OCI-LY7 (cell line): Measurements from ENCODE around the gene KCTD17. TPM values are rescaled to one million over a fixed set of nuclear protein-coding genes. Genes with fewer than 3 reads are reported as not detected.

Source experiments
- BruUV-seq: library from RNA; stranded (reverse); fragments of 400-500 nt; replicated peaks from 2 replicates; lab custom pipeline; 2021; lab: Mats Ljungman, UMichigan
- CTCF ChIA-PET: fragments of 300-600 bp; sonication (Branson Sonifier 250); formaldehyde crosslinking; loops from one replicate; lab custom pipeline; 2022; ENCODE audit warnings: antibody characterized with exemption; ENCODE audit not compliant: unreplicated experiment; lab: Charles Lee
- POLR2A ChIA-PET: fragments of 300-600 bp; sonication (Branson Sonifier 250); formaldehyde crosslinking; loops from one replicate; lab custom pipeline; 2022; ENCODE audit warnings: antibody characterized with exemption; lab: Charles Lee
- DNase-seq: peaks from one replicate; pipeline ENCODE4 v3.0.0-alpha.2; 2015; ENCODE audit warnings: low spot score
- H2AFZ ChIP-seq: fragments of 200-600 bp; sonication (generic), shearing (Covaris generic); 2 replicates; pipeline ENCODE4 v1.6.1; 2014; ENCODE audit warnings: mild to moderate bottlenecking, antibody characterized with exemption, low read length, moderate library complexity
- H3K27ac ChIP-seq: fragments of 200-600 bp; sonication (generic); 2 replicates; pipeline ENCODE4 v1.5.1; 2014; ENCODE audit warnings: mixed run types, low read depth, mild to moderate bottlenecking, moderate library complexity, low read length, inconsistent platforms; ENCODE audit not compliant: poor library complexity, severe bottlenecking
- H3K36me3 ChIP-seq: fragments of 200-600 bp; sonication (generic); 2 replicates; pipeline ENCODE4 v1.6.1; 2014; ENCODE audit warnings: mild to moderate bottlenecking, antibody characterized with exemption, low read length, moderate library complexity, mixed read lengths; ENCODE audit not compliant: insufficient read depth
- H3K4me1 ChIP-seq: fragments of 200-600 bp; sonication (generic); 2 replicates; pipeline ENCODE4 v1.5.1; 2014; ENCODE audit warnings: mild to moderate bottlenecking, low read length; ENCODE audit not compliant: insufficient read depth, poor library complexity, severe bottlenecking
- H3K4me2 ChIP-seq: fragments of 200-600 bp; sonication (generic); 2 replicates; pipeline ENCODE4 v1.6.1; 2014; ENCODE audit warnings: mild to moderate bottlenecking, low read length
- H3K4me3 ChIP-seq: fragments of 200-600 bp; sonication (generic); 2 replicates; pipeline ENCODE4 v1.5.1; 2014; ENCODE audit warnings: mild to moderate bottlenecking, low read depth, low read length; ENCODE audit not compliant: poor library complexity, severe bottlenecking
- H3K79me2 ChIP-seq: fragments of 200-600 bp; sonication (generic); 2 replicates; pipeline ENCODE4 v1.6.1; 2016; ENCODE audit warnings: low read depth, mild to moderate bottlenecking, low read length, moderate library complexity, mixed read lengths; ENCODE audit not compliant: insufficient read depth
- H3K9me2 ChIP-seq: fragments of 200-600 bp; sonication (generic); 2 replicates; pipeline ENCODE4 v1.6.1; 2016; ENCODE audit warnings: mild to moderate bottlenecking, low read length, mixed read lengths; ENCODE audit not compliant: insufficient read depth
- H3K9me3 ChIP-seq: fragments of 200-600 bp; sonication (generic); 2 replicates; pipeline ENCODE4 v1.6.1; 2014; ENCODE audit warnings: mild to moderate bottlenecking, mixed run types, low read length, mixed read lengths
- H4K20me1 ChIP-seq: fragments of 200-600 bp; sonication (generic); 2 replicates; pipeline ENCODE4 v1.6.1; 2014; ENCODE audit warnings: mild to moderate bottlenecking, antibody characterized with exemption, low read length, moderate library complexity, mixed read lengths; ENCODE audit not compliant: insufficient read depth
- CTCF ChIP-seq: fragments of 200-600 bp; sonication (generic); conservative IDR thresholded peaks from 2 replicates; pipeline ENCODE4 v1.5.1; 2014; ENCODE audit warnings: mild to moderate bottlenecking, antibody characterized with exemption, low read length, moderate library complexity, mixed read lengths
- EZH2phosphoT487 ChIP-seq: fragments of 200-600 bp; sonication (generic); IDR thresholded peaks from 2 replicates; pipeline ENCODE4 v1.6.1; 2018; ENCODE audit warnings: low read depth, borderline replicate concordance, mild to moderate bottlenecking, mixed run types, antibody characterized with exemption, low read length, moderate library complexity, mixed read lengths
- intact Hi-C: fragments of 100-400 bp; cut with micrococcal nuclease; formaldehyde crosslinking; loops from one replicate; pipeline ENCODE4 v1.10.0; 2022; ENCODE audit not compliant: unreplicated experiment
- total RNA-seq, 2 experiments: library from RNA; depleted of rRNA in 1 of 2; stranded (reverse); fragments of >200 nt in 1 of 2; shearing (Covaris generic) in 1 of 2; gene quantifications; 2 replicates each; pipeline ENCODE4 v1.2.3, GENCODE V29; 2014 to 2022

KCTD17 gene
- total RNA-seq, 2 experiments from 2014 or later = 17.7 to 21.7 TPM

- Histone ChIP-seq H3K4me3 (no peak overlapping the region), H3K27ac (no peak overlapping the region), H3K9me3 (no peaks in the 10 kb centered on the region), H3K9me2 (no peaks in the 10 kb centered on the region), H3K36me3 (no peaks in the 10 kb centered on the region), H2AFZ (no peak overlapping the region), H3K79me2 (no peaks in the 10 kb centered on the region), H3K4me2 (no peak overlapping the region), H4K20me1 (no peaks in the 10 kb centered on the region), H3K4me1 (peaks cover 5% of the 10 kb centered on the region)
- no TSS peak for BruUV-seq
- intact Hi-C loops = no loop called here
- POLR2A ChIA-PET = interaction anchor here (1.5 kb wide), 1 partner anchor 8 kb away, joined by 3 read pairs; no protein-coding TSS in a partner anchor
- CTCF ChIA-PET = no interaction called here
- DNase-seq = no peak
- TF ChIP-seq EZH2phosphoT487 = no peak
- no peak for TF ChIP-seq CTCF
These were observed 30.8 kb downstream of the KCTD17 start for GRCh38 chr22:37082251-37082873.

- Histone ChIP-seq H3K36me3 (no peaks in the 10 kb centered on the region), H4K20me1 (no peaks in the 10 kb centered on the region), H3K9me2 (no peaks in the 10 kb centered on the region), H3K27ac (no peak overlapping the region), H3K9me3 (no peaks in the 10 kb centered on the region), H3K4me3 (no peak overlapping the region), H3K4me1 (peaks cover 5% of the 10 kb centered on the region), H3K79me2 (no peaks in the 10 kb centered on the region), H3K4me2 (no peak overlapping the region), H2AFZ (no peak overlapping the region)
- ChIA-PET POLR2A (no interaction called here), CTCF (no interaction called here)
- DNase-seq = no peak
- no TSS peak for BruUV-seq
- TF ChIP-seq CTCF (no peak), EZH2phosphoT487 (no peak)
- intact Hi-C loops = no loop called here
These were observed 32.4 kb downstream of the KCTD17 start for GRCh38 chr22:37083914-37084313.

- no peak overlapping the region for H3K27ac ChIP-seq
- ChIA-PET CTCF (no interaction called here), POLR2A (no interaction called here)
- BruUV-seq = no TSS peak
- H2AFZ ChIP-seq = no peak overlapping the region
- H3K4me1 ChIP-seq = peaks cover 5% of the 10 kb centered on the region
- TF ChIP-seq CTCF (no peak), EZH2phosphoT487 (no peak)
- no peak for DNase-seq
- H4K20me1 ChIP-seq = no peaks in the 10 kb centered on the region
- no peaks in the 10 kb centered on the region for H3K9me3 ChIP-seq
- no peak overlapping the region for H3K4me3 ChIP-seq
- intact Hi-C loops = no loop called here
- no peaks in the 10 kb centered on the region for H3K36me3 ChIP-seq
- H3K9me2 ChIP-seq = no peaks in the 10 kb centered on the region
- no peak overlapping the region for H3K4me2 ChIP-seq
- H3K79me2 ChIP-seq = no peaks in the 10 kb centered on the region
These were observed 32.8 kb downstream of the KCTD17 start for GRCh38 chr22:37084385-37084784.
